ENCODE data around the gene OR2A14.
A peak's percentile ranks its signal among the peaks of the same experiment; 100 is the strongest.
"Not testable (repeated sequence)": the region's sequence is repeated elsewhere in the genome, so short reads cannot be mapped to it uniquely, and the experiment has no call there.

OR2A14 gene

GRCh38 chr7:144122876-144123275 lies at the start of gene OR2A14:
Gene OR2A14 (plus strand): TSS chr7:144123176. CDS start chr7:144129113, 5,937 bp downstream.
- no peak for DNase-seq

GRCh38 chr7:144074374-144074773 lies 48.6 kb upstream of the OR2A14 start:
- DNase-seq = no peak

GRCh38 chr7:144085978-144086377 lies 37.0 kb upstream of the OR2A14 start, which contains the start of gene OR2A12:
Gene OR2A12 (plus strand): TSS chr7:144086278. CDS start chr7:144095108, 8,830 bp downstream.
- no peak for DNase-seq

- DNase-seq = no peak
Measured at GRCh38 chr7:144086730-144087129, 36.2 kb upstream of the OR2A14 start.

- no peak for DNase-seq
Measured at GRCh38 chr7:144087230-144087629, 35.7 kb upstream of the OR2A14 start.

- no peak for DNase-seq
Measured at GRCh38 chr7:144090667-144091066, 32.3 kb upstream of the OR2A14 start.

- no peak for DNase-seq
Measured at GRCh38 chr7:144098776-144099175, 24.2 kb upstream of the OR2A14 start.

- DNase-seq = no peak
Measured at GRCh38 chr7:144100607-144101006, 22.4 kb upstream of the OR2A14 start.

- no peak for DNase-seq
Measured at GRCh38 chr7:144102041-144102440, 20.9 kb upstream of the OR2A14 start.

- no peak for DNase-seq
Measured at GRCh38 chr7:144105211-144105610, 17.8 kb upstream of the OR2A14 start.

- DNase-seq = no peak
Measured at GRCh38 chr7:144109283-144109682, 13.7 kb upstream of the OR2A14 start, which contains the start of gene OR2A2. Gene OR2A2 (plus strand): TSS chr7:144109583. CDS start chr7:144109583, 0 bp downstream.

- DNase-seq = no peak
Measured at GRCh38 chr7:144110272-144110671, 12.7 kb upstream of the OR2A14 start.

GRCh38 chr7:144113651-144114050 lies 9.3 kb upstream of the OR2A14 start:
- DNase-seq = no peak

- DNase-seq = no peak
Measured at GRCh38 chr7:144118341-144118740, 4.6 kb upstream of the OR2A14 start.

GRCh38 chr7:144127714-144128334 lies 4.8 kb downstream of the OR2A14 start:
- DNase-seq = peak; percentile 60 to 73

- DNase-seq = not testable (repeated sequence)
Measured at GRCh38 chr7:144129601-144130000, 6.6 kb downstream of the OR2A14 start.

- DNase-seq = no peak
Measured at GRCh38 chr7:144130730-144131129, 7.8 kb downstream of the OR2A14 start.

GRCh38 chr7:144132262-144132661 lies 9.3 kb downstream of the OR2A14 start:
- no peak for DNase-seq

- DNase-seq = no peak
Measured at GRCh38 chr7:144133307-144133706, 10.3 kb downstream of the OR2A14 start.

- DNase-seq = no peak
Measured at GRCh38 chr7:144134116-144134515, 11.1 kb downstream of the OR2A14 start.

GRCh38 chr7:144137501-144137900 lies 14.5 kb downstream of the OR2A14 start:
- DNase-seq = no peak

- no peak for DNase-seq
Measured at GRCh38 chr7:144142187-144142586, 19.2 kb downstream of the OR2A14 start.

GRCh38 chr7:144144426-144144825 lies 21.4 kb downstream of the OR2A14 start:
- peak in 1 of 2 experiments; percentile 1 for DNase-seq

- DNase-seq = no peak
Measured at GRCh38 chr7:144148224-144148827, 25.4 kb downstream of the OR2A14 start.

- DNase-seq = no peak
Measured at GRCh38 chr7:144158861-144159260, 35.9 kb downstream of the OR2A14 start.
